PC-3 (cell line): ENCODE results near the gene PBXIP1.
"Not testable (repeated sequence)": the region's sequence is repeated elsewhere in the genome, so short reads cannot be mapped to it uniquely, and the experiment has no call there.

Source experiments
- EZH2phosphoT487 ChIP-seq: fragments of 300-600 bp; sonication (generic); IDR thresholded peaks from 2 replicates; pipeline ENCODE4 v1.6.1; 2018; ENCODE audit warnings: mild to moderate bottlenecking, antibody characterized with exemption, low read length, borderline replicate concordance
- TF ChIP-seq, protein P1 (sequence below): fragments of 300-600 bp; sonication (generic); conservative IDR thresholded peaks from 2 replicates; pipeline ENCODE4 v1.5.1; 2017; ENCODE audit warnings: antibody characterized with exemption, low read depth, mild to moderate bottlenecking, low read length

GRCh38 chr1:154995301-154995983 is 39.5 kb upstream of the PBXIP1 start:
- TF ChIP-seq, protein P1, sequence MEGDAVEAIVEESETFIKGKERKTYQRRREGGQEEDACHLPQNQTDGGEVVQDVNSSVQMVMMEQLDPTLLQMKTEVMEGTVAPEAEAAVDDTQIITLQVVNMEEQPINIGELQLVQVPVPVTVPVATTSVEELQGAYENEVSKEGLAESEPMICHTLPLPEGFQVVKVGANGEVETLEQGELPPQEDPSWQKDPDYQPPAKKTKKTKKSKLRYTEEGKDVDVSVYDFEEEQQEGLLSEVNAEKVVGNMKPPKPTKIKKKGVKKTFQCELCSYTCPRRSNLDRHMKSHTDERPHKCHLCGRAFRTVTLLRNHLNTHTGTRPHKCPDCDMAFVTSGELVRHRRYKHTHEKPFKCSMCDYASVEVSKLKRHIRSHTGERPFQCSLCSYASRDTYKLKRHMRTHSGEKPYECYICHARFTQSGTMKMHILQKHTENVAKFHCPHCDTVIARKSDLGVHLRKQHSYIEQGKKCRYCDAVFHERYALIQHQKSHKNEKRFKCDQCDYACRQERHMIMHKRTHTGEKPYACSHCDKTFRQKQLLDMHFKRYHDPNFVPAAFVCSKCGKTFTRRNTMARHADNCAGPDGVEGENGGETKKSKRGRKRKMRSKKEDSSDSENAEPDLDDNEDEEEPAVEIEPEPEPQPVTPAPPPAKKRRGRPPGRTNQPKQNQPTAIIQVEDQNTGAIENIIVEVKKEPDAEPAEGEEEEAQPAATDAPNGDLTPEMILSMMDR, result peak; percentile 59
- not testable (repeated sequence) for TF ChIP-seq EZH2phosphoT487
